HepG2 (cell line): ENCODE results near the gene RBM18. TPM values are rescaled to one million over a fixed set of nuclear protein-coding genes. Genes with fewer than 3 reads are reported as not detected.

Source experiments
- ATAC-seq: fragments of 200-7000 bp; cut with Tn5 transposase; 3 replicates; pipeline ENCODE4 v1.9.1; 2020; ENCODE audit warnings: mild to moderate bottlenecking, moderate library complexity
- BruUV-seq: library from RNA; stranded (reverse); fragments of 400-500 nt; replicated peaks from 2 replicates; lab custom pipeline; 2021; lab: Mats Ljungman, UMichigan
- CTCF ChIA-PET: fragments of 300-600 bp; formaldehyde crosslinking; extraction: SDS; loops from one replicate; lab custom pipeline; 2021; ENCODE audit warnings: low total read pairs, inconsistent platforms, low intra/inter-chr PET ratio; lab: Yijun Ruan, JAX
- POLR2A ChIA-PET: fragments of 350-600 bp; sonication (Branson Sonifier 250); formaldehyde crosslinking; loops from one replicate; lab custom pipeline; 2020; ENCODE audit warnings: antibody characterized with exemption, inconsistent platforms; lab: Yijun Ruan, JAX
- DNase-seq: peaks from one replicate; pipeline ENCODE4 v3.0.0-alpha.2; 2015; ENCODE audit warnings: low spot score
- FAIRE-seq: peaks from 3 replicates; lab custom pipeline; 2011; peaks lifted over from hg19 to GRCh38; lab: Jason Lieb, UNC
- H2AFZ ChIP-seq: one replicate; pipeline ENCODE4 v1.6.1; 2011; ENCODE audit warnings: low read length, inconsistent platforms
- H3K27ac ChIP-seq: fragments of 300-600 bp; 3 replicates; pipeline ENCODE4 v1.8.0; 2011; ENCODE audit warnings: mixed run types, mild to moderate bottlenecking, mixed read lengths, low read length, inconsistent platforms; ENCODE audit not compliant: insufficient read depth; ENCODE audit errors: extremely low read length
- H3K27me3 ChIP-seq, 2 experiments: fragments of 200-600 bp in 1 of 2; 2 replicates in 1 of 2; 3 replicates in 1 of 2; pipeline versions ENCODE4 v1.6.0 to v1.8.0; 2011; ENCODE audit warnings: low read length in 2 of 2, mild to moderate bottlenecking in 2 of 2, moderate library complexity in 2 of 2, inconsistent platforms in 1 of 2; ENCODE audit not compliant: insufficient read depth in 2 of 2, control insufficient read depth in 1 of 2
- H3K36me3 ChIP-seq, 2 experiments: fragments of 200-600 bp in 1 of 2; replicated peaks in 1 of 2; 2 replicates in 1 of 2; 3 replicates in 1 of 2; pipeline versions ENCODE4 v1.5.1 to v1.8.0; 2011; ENCODE audit warnings: low read length in 2 of 2, inconsistent platforms in 1 of 2; ENCODE audit not compliant: insufficient read depth in 2 of 2, control insufficient read depth in 1 of 2
- H3K4me1 ChIP-seq: 2 replicates; pipeline ENCODE4 v1.5.1; 2012; ENCODE audit warnings: low read length, inconsistent platforms; ENCODE audit not compliant: insufficient read depth
- H3K4me2 ChIP-seq: 2 replicates; pipeline ENCODE4 v1.6.0; 2011; ENCODE audit warnings: low read depth, low read length, inconsistent platforms
- H3K4me3 ChIP-seq, 3 experiments: fragments of 200-600 bp in 1 of 3; sonication (generic), shearing (Covaris generic) in 1 of 3; replicated peaks in 1 of 3; 2 replicates each; pipeline ENCODE4 v1.5.1; 2011 to 2016; ENCODE audit warnings: low read length in 3 of 3, inconsistent platforms in 2 of 3, low read depth in 2 of 3, mild to moderate bottlenecking in 2 of 3, control low read depth in 1 of 3, mixed read lengths in 1 of 3; ENCODE audit not compliant: insufficient read depth in 1 of 3
- H3K79me2 ChIP-seq: one replicate; pipeline ENCODE4 v1.6.1; 2011; ENCODE audit warnings: low read length, inconsistent platforms; ENCODE audit not compliant: insufficient read depth
- H3K9ac ChIP-seq: 2 replicates; pipeline ENCODE4 v1.6.0; 2011; ENCODE audit warnings: mild to moderate bottlenecking, low read depth, low read length, inconsistent platforms; ENCODE audit not compliant: insufficient read depth
- H3K9me3 ChIP-seq: 2 replicates; pipeline ENCODE4 v1.5.1; 2012; ENCODE audit warnings: mild to moderate bottlenecking, low read length
- H4K20me1 ChIP-seq: 2 replicates; pipeline ENCODE4 v1.6.0; 2011; ENCODE audit warnings: inconsistent platforms, mild to moderate bottlenecking, low read length, moderate library complexity; ENCODE audit not compliant: insufficient read depth
- ARID5B ChIP-seq: IDR thresholded peaks from 2 replicates; pipeline ENCODE4 v1.4.0; 2020; ENCODE audit warnings: mild to moderate bottlenecking, missing genetic modification reagents
- ATF4 ChIP-seq, 2 experiments: fragments of 450-650 bp in 1 of 2; sonication (generic) in 1 of 2; formaldehyde crosslinking; IDR thresholded peaks; 2 replicates each; pipeline versions ENCODE4 v1.5.0 to v1.8.0; 2020 to 2022; ENCODE audit warnings: mild to moderate bottlenecking in 1 of 2, missing genetic modification reagents in 1 of 2
- DDIT3 ChIP-seq: sonication (generic); formaldehyde crosslinking; IDR thresholded peaks from 2 replicates; pipeline ENCODE4 v1.4.0; 2020; ENCODE audit warnings: mild to moderate bottlenecking, missing genetic modification reagents
- EZH2 ChIP-seq: conservative IDR thresholded peaks from 2 replicates; pipeline ENCODE4 v1.6.1; 2012; ENCODE audit warnings: mild to moderate bottlenecking, low read depth, low read length, moderate library complexity
- MEIS2 ChIP-seq: sonication (generic); formaldehyde crosslinking; IDR thresholded peaks from 2 replicates; pipeline ENCODE4 v1.9.0; 2021; ENCODE audit warnings: mild to moderate bottlenecking, missing genetic modification reagents
- PREB ChIP-seq: sonication (generic); formaldehyde crosslinking; IDR thresholded peaks from 2 replicates; pipeline ENCODE4 v1.4.0; 2020; ENCODE audit warnings: missing genetic modification reagents
- THAP9 ChIP-seq: sonication (generic); formaldehyde crosslinking; IDR thresholded peaks from 2 replicates; pipeline ENCODE4; 2020; ENCODE audit warnings: missing genetic modification reagents, mild to moderate bottlenecking, borderline replicate concordance
- ZNF232 ChIP-seq: sonication (generic); formaldehyde crosslinking; IDR thresholded peaks from 2 replicates; pipeline ENCODE4 v1.4.0; 2020; ENCODE audit warnings: missing genetic modification reagents, borderline replicate concordance
- ZNF576 ChIP-seq: sonication (generic); formaldehyde crosslinking; IDR thresholded peaks from 2 replicates; pipeline ENCODE4 v1.4.0; 2020; ENCODE audit warnings: mild to moderate bottlenecking, missing genetic modification reagents
- WGBS: methylation state at CpG from one replicate; pipeline ENCODE4 v1.1.6; 2017; ENCODE audit warnings: low lambda C conversion rate; 5-methylcytosine and 5-hydroxymethylcytosine counted together
- in situ Hi-C: cut with HindIII; loops from 2 replicates; pipeline ENCODE4 v1.10.0; 2017; ENCODE audit warnings: low pct_unique_long_range_greater_than_20kb; ENCODE audit not compliant: extremely low pct_ligation_motif_present
- intact Hi-C: fragments of 100-400 bp; cut with micrococcal nuclease; formaldehyde crosslinking; loops from one replicate; pipeline ENCODE4 v1.10.0; 2022; ENCODE audit not compliant: unreplicated experiment
- polyA plus RNA-seq, 8 experiments: library from polyadenylated mRNA; depleted of rRNA in 3 of 8; stranded (reverse) in 7 of 8; unstranded in 1 of 8; fragments of >200 nt; fragmentation: Illumina TruSeq in 4 of 8; extraction: Trizol in 4 of 8; gene quantifications; 2 replicates each; pipeline versions ENCODE4 v1.2.1 to v1.2.3, GENCODE V29; 2011 to 2016; ENCODE audit warnings: low read depth in 4 of 8, missing spikeins in 1 of 8, mixed read lengths in 1 of 8; ENCODE audit not compliant: insufficient read depth in 1 of 8
- total RNA-seq, 5 experiments: library from RNA; depleted of rRNA; stranded (reverse); fragments of >200 nt; fragmentation: Illumina TruSeq; extraction: Trizol; gene quantifications; 2 replicates each; pipeline ENCODE4 v1.2.3, GENCODE V29; 2016; ENCODE audit warnings: low read depth in 1 of 5

RBM18 gene
- total and polyA plus RNA-seq, 2 of the 13 experiments (the other 11 are each of a cell fraction or from before 2014, with no cell fraction given) = 12.6 to 16.6 TPM

GRCh38 chr9:122215663-122216062 lies 49.0 kb downstream of the RBM18 start (continued):
- no peak for TF ChIP-seq ARID5B
- TF ChIP-seq MEIS2 (CRISPR knock-in tag) = no peak

GRCh38 chr9:122214507-122214906 lies 50.1 kb downstream of the RBM18 start:
- BruUV-seq = no TSS peak
- in situ Hi-C loops (no loop called here), intact Hi-C loops (no loop called here)
- 0 out of 2 replicates have a peak overlapping the region, but pooled peaks have one; percentile 34 for H3K9ac ChIP-seq
- ATAC-seq (no peak), DNase-seq (no peak), FAIRE-seq (no peak)
- ChIA-PET CTCF (no interaction called here), POLR2A (interaction anchor here (0.9 to 1.4 kb wide), 2 partner anchors 31 to 50 kb away, joined by 4 to 11 read pairs; partner anchors contain the start of genes MRRF and RBM18)
- peaks cover 51% of the 10 kb centered on the region for H3K4me1 ChIP-seq
- H3K4me3 ChIP-seq = peak overlapping the region; percentile 15 to 75 (median 62); a peak in 5 of 6 replicates
- no peaks in the 10 kb centered on the region for H3K79me2 ChIP-seq
- H3K27me3 ChIP-seq = peaks cover 5 to 41% of the 10 kb centered on the region in 2 experiments; a peak in 4 of 5 replicates
- H3K36me3 ChIP-seq = no peaks in the 10 kb centered on the region
- TF ChIP-seq MEIS2 (CRISPR knock-in tag) (no peak), ZNF576 (CRISPR knock-in tag) (no peak), ATF4 (CRISPR knock-in tag; IDR thresholded peaks at IDR 0.05) (no peak), THAP9 (CRISPR knock-in tag) (no peak), PREB (CRISPR knock-in tag) (no peak), ZNF232 (CRISPR knock-in tag) (no peak), EZH2 (0 out of 2 replicates have a peak, but pooled peaks have one; percentile 25), DDIT3 (CRISPR knock-in tag) (no peak)
- H4K20me1 ChIP-seq = no peaks in the 10 kb centered on the region
- no peak overlapping the region for H3K27ac ChIP-seq
- no peak overlapping the region for H2AFZ ChIP-seq
- 27% methylated on average over 7 of the region's 9 CpGs for WGBS
- no peaks in the 10 kb centered on the region for H3K9me3 ChIP-seq
- H3K4me2 ChIP-seq = peak overlapping the region; percentile 98
